ENCODE results near the gene ACTRT3.
"Not testable (repeated sequence)": the region's sequence is repeated elsewhere in the genome, so short reads cannot be mapped to it uniquely, and the experiment has no call there.

DNA sequence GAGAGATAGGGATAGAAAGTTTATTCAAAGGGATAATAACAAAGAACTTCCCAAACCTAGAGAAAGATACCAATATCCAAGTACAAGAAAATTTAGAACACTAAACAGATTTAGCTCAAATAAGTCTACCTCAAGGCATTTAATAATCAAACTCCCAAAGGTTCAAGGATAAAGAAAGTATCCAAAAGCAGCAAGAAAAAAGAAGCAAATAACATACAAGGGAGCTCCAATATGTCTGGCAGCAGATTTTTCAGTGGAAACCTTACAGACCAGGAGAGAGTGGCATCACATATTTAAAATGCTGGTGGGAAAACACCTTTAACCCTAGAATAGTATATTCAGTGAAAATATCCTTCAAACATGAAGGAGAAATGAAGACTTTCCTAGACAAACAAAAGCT, 37.5 kb downstream of the ACTRT3 start:
- TF ChIP-seq, protein P1, sequence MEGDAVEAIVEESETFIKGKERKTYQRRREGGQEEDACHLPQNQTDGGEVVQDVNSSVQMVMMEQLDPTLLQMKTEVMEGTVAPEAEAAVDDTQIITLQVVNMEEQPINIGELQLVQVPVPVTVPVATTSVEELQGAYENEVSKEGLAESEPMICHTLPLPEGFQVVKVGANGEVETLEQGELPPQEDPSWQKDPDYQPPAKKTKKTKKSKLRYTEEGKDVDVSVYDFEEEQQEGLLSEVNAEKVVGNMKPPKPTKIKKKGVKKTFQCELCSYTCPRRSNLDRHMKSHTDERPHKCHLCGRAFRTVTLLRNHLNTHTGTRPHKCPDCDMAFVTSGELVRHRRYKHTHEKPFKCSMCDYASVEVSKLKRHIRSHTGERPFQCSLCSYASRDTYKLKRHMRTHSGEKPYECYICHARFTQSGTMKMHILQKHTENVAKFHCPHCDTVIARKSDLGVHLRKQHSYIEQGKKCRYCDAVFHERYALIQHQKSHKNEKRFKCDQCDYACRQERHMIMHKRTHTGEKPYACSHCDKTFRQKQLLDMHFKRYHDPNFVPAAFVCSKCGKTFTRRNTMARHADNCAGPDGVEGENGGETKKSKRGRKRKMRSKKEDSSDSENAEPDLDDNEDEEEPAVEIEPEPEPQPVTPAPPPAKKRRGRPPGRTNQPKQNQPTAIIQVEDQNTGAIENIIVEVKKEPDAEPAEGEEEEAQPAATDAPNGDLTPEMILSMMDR (IDR thresholded peaks at IDR 0.05): not testable (repeated sequence)
- TF ChIP-seq POLR2A, POLR2AphosphoS5 (IDR thresholded peaks at IDR 0.05): not testable (repeated sequence)

Data from prostate gland (tissue), 2 donors.